ENCODE data around the gene PC.

DNA sequence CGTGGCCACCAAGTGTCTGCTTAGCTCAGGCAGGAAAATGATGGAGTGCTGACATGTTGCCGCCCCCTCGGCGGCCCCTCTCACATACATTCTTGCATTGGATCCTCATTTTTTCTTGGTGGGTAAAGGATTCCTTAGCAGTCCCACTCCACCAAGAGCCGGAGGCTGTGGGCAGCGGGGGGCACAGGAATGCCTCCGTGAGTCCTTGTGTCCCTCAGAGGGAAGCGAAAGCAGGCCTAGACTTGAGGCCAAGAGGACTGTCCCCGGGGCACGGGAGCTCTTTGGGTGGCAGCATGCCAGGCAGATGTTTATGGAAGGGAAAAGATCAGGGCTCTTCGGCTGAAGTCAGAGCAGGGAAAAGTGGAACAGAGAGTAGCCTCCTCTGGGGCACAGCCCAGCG is 79.7 kb downstream of the PC start:
- TF ChIP-seq, protein P1, sequence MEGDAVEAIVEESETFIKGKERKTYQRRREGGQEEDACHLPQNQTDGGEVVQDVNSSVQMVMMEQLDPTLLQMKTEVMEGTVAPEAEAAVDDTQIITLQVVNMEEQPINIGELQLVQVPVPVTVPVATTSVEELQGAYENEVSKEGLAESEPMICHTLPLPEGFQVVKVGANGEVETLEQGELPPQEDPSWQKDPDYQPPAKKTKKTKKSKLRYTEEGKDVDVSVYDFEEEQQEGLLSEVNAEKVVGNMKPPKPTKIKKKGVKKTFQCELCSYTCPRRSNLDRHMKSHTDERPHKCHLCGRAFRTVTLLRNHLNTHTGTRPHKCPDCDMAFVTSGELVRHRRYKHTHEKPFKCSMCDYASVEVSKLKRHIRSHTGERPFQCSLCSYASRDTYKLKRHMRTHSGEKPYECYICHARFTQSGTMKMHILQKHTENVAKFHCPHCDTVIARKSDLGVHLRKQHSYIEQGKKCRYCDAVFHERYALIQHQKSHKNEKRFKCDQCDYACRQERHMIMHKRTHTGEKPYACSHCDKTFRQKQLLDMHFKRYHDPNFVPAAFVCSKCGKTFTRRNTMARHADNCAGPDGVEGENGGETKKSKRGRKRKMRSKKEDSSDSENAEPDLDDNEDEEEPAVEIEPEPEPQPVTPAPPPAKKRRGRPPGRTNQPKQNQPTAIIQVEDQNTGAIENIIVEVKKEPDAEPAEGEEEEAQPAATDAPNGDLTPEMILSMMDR (IDR thresholded peaks at IDR 0.05) = no peak
- TF ChIP-seq POLR2A (IDR thresholded peaks at IDR 0.05) = no peak

All from sigmoid colon (tissue), 3 donors.